Left renal pelvis (tissue), 4 donors: ENCODE data around the gene IFITM1. TPM values are rescaled to one million over a fixed set of nuclear protein-coding genes. Genes with fewer than 3 reads are reported as not detected.
"Not testable (repeated sequence)": the region's sequence is repeated elsewhere in the genome, so short reads cannot be mapped to it uniquely, and the experiment has no call there.

Experiments used
- DNase-seq, 4 donors: peaks; one replicate each; pipeline ENCODE4 v3.0.0-alpha.2; 2013; ENCODE audit warnings: low read depth in 4 of 4, low spot score in 3 of 4
- polyA plus RNA-seq, 4 donors: library from polyadenylated mRNA; unstranded; fragments of 120-200 nt; gene quantifications; one replicate each; pipeline ENCODE4 v1.2.1, GENCODE V29; 2013; ENCODE audit not compliant: insufficient read length in 4 of 4

Gene IFITM1
- 10 to 100 TPM; 25.0 to 40.4 (median 35.2) TPM for polyA plus RNA-seq

GRCh38 chr11:313787-314553 lies at the start of gene IFITM1:
TSS of gene IFITM1 (plus strand) at chr11:314040. CDS start at chr11:314171, 131 bp downstream.
- peak in 1 of 4 donors; percentile 66 for DNase-seq

GRCh38 chr11:266676-267439 lies 47.0 kb upstream of the IFITM1 start:
- DNase-seq: no peak

- no peak for DNase-seq
These were observed 46.3 kb upstream of the IFITM1 start for GRCh38 chr11:267491-267994.

DNA sequence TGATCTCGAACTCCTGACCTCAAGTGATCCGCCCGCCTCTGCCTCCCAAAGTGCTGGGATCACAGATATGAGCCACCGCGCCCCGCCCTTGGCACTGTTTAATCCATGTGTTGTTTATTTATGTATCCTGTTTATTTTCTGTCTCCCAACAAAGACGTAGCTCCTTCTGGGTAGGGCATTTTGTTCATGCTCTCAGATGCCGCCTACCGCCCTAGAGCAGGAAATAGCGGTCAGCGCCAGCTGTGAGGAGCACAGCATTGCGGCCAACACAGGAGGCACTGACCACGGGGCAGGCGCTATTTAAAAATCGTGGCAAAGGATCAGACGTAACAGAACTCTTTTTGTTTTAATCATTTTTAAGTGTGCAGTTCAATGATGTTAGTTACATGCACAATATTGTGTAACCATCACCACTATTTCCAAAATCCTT lies 45.1 kb upstream of the IFITM1 start:
- not testable (repeated sequence) for DNase-seq

DNA sequence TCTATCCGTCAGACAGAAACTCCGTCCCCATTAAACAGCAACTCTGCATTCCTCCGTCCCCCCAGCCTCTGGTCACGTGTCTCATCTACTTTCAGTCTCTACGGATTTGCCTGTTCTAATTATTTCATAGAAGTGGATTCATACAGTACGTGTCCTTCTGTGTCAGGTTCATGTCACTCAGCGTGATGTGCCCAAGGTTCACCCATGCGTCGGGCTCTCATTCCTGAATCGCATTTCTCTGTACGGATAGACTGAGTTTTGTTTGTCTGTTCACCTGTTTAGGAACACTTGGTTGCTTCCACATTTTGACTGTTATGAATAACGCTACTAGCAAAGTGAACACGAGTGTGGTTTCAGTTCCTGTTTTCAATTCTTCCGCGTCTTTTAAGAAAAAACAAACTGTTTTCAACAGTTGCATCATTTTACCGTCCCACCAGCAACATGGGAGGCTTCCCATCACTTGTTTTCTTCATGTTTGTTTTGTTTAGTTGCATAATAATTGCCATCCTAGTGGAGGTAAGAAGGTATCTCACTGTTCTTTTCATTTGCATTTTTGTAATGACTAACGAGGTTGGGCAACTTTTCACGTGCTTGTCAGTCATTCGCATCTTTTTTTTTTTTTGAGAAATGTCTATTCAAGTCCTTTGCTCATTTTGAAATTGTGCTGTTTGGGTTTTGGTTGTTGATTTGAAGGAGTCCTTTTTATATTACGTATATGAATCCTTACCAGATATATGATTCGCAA lies 44.5 kb upstream of the IFITM1 start:
- DNase-seq: no peak

DNA sequence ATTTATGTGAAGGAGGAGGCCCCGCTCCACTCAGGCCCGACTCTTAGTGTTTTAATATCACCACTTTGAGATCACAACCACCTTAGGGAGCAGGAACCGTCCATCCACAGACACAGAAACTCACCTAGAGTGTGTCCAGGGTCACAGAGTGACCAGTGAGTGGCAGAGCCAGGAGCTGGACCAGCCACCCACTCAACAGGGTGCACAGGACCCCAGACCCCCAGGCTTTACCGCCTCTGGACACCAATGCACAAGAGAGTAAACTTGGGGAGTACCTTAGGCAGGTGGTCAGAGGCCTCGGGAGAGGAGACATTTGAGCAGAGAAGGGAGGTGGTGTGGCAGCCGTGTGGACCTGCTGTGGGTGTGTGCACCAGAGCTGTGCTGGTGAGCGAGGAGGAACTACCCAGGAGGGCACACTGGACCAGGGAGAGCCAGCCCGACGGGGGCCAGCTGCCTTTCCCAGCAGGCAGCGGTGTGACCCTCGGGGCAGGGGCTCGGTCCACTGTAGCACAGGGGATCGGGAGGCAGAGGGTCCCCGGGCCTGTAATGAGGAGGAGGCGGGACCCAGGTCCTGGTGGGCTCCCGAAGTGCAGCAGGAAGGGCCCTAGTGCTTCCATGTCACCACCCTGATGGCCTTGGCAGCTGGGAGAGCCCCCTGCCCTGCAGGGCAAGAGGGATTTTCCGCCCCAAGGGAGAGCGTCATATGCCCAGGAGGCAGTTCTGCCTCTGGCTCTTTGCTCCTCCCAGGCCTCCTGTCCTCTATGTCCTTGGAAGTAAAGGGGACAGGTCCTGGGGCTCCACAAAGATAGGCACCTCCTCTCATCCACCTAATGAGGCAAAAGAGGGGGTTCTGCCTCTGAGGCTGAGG lies 43.2 kb upstream of the IFITM1 start:
- no peak for DNase-seq

DNA sequence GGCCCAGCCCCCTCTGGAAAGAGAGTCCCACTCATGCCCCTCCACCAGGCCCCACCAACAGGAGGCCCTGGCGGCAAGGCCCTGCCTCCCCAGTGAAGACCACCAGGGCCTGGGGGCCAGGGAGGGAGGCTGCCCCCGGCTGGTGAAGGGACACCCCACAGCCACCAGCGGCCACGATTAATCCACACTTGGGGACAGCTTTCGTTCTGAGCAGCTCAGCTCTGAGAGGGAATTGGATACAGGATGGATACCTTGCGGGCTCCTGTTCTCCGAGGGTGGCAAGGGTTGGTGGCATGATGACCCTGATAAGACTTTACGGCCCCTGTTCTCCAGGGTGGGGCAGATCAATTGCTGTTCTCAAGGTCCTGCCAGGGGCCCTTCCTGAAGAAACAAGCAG lies 42.5 kb upstream of the IFITM1 start:
- no peak for DNase-seq

DNA sequence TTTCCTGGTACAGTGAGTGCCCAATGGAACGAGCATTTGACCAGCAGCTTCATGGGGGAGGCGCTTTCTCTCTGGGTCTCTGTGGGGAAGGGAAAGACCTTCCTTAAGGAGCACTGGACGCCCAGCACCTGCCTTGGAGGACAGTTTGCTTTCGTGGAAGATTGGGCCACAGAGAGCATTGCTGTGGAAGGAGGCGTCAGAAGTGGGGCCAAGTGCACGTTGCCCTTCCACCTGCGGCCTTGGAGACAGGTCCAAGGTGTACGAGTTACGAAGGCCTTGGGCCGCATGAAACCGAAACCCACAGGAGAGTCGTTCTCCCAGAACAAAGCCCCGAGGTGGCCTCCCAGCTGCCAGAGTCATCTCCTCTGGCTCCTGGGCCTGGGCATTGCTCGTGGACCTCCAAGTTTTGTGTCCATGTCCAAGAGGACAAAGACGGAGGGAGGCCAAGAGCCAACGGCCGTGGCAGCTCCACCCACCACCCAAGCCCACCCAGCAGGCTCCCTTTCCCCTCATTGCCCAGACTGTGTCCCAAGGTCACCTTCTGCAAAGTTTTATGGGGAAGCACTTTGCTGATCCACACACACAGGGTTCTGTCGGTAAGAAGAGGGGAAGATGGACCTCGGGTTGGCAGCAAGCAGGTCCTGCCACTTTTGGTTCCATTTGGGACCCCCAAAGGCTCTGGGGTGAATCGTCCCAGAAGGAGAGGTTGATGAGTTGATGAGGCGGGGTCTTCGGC lies 41.5 kb upstream of the IFITM1 start:
- DNase-seq: no peak

GRCh38 chr11:272931-273198 lies 41.0 kb upstream of the IFITM1 start:
- DNase-seq: no peak

DNA sequence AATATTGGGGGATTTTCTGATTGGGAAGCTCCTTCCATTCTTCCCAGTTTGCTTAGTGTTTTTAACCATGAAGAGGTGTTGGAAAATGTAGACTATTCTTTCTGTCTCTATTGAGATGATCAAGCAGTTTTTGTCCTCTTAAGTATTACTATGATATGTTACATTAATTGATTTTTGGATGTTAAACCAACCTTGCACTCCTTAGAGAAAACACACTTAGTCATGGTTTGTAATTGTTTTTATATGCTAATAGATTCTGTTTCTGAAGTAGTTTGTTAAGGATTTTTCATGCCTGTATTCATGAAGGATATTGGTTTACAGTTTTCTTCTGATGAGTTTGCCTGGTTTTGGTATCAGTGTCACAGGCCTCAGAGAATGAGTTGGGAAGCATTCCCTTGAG lies 37.6 kb upstream of the IFITM1 start:
- no peak for DNase-seq

DNA sequence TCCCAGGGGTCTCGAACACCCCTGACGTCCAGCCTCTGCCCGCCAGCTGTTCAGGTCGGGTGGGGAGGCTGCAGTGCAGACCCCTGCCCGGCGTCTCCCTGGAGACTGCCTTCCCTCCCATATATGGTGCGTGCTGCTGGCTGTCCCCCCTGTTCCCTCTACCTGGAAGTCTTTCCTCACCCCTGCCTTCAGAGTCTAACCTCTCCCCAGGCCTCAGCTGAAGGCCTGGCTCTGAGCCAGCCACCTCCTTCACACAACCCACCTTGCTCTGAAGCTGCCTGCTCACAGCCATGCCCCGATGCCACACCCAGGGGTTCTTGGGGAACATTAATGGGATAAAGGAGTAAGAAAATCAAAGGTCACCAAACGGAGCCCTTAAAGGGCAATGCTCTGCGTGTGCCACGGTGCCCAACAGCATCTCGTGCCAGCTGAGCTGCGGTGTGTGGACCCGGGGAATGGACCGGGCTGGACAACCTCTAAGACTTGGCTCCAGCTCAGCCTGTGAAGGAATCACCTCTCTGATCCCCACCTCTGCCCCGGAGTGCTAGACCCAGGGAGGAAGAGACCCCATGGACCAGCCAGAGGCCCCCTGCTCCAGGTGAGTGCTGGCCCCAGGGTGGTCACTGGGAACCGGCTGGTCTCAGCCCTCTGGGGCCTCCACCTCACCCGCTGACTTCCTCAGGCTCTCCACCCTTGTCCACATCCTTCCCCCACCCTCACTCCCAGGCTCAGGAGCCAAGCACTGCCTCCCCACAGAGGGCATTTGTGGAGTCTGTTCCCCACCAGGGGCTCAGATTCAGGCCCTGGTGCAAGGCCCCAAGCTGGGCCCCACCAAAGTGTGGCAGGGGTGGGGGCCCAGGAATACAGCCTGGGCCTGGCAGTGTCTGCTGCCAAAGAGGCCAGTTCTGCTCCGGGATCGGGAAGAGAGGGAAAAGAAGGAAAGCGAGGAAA lies 35.6 kb upstream of the IFITM1 start, which contains the start of gene NLRP6:
NLRP6 (plus strand) TSS at position 407 of the 951 bp plus-strand sequence; CDS start at position 570, 163 bp downstream.
- no peak for DNase-seq

GRCh38 chr11:279040-279965 lies 34.5 kb upstream of the IFITM1 start:
- no peak for DNase-seq

GRCh38 chr11:279966-280705 lies 33.7 kb upstream of the IFITM1 start:
- DNase-seq: no peak

DNA sequence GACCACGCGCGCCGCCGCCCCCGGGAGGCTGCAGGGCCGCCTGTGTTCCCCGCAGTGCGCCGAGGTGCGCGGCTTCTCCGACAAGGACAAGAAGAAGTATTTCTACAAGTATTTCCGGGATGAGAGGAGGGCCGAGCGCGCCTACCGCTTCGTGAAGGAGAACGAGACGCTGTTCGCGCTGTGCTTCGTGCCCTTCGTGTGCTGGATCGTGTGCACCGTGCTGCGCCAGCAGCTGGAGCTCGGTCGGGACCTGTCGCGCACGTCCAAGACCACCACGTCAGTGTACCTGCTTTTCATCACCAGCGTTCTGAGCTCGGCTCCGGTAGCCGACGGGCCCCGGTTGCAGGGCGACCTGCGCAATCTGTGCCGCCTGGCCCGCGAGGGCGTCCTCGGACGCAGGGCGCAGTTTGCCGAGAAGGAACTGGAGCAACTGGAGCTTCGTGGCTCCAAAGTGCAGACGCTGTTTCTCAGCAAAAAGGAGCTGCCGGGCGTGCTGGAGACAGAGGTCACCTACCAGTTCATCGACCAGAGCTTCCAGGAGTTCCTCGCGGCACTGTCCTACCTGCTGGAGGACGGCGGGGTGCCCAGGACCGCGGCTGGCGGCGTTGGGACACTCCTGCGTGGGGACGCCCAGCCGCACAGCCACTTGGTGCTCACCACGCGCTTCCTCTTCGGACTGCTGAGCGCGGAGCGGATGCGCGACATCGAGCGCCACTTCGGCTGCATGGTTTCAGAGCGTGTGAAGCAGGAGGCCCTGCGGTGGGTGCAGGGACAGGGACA lies 32.9 kb upstream of the IFITM1 start:
- DNase-seq: no peak

DNA sequence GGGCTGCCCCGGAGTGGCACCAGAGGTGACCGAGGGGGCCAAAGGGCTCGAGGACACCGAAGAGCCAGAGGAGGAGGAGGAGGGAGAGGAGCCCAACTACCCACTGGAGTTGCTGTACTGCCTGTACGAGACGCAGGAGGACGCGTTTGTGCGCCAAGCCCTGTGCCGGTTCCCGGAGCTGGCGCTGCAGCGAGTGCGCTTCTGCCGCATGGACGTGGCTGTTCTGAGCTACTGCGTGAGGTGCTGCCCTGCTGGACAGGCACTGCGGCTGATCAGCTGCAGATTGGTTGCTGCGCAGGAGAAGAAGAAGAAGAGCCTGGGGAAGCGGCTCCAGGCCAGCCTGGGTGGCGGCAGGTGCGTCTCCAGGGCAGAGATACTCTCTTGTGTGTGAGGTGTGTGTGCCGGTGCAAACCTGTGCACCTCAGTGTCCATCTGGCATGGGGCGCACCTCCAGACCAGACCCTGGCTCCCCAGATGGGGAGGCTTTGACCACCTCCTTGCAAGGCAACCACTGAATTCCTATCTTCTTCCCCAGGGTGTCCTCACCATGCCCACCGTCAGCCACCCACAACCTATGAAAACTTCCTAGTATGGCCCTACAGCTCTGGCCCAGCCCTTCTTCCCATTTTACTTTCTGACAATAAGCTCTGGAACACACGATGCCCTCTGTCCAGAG lies 32.2 kb upstream of the IFITM1 start:
- DNase-seq: no peak
